ENCODE results near the gene DRG2. TPM values are rescaled to one million over a fixed set of nuclear protein-coding genes. Genes with fewer than 3 reads are reported as not detected.

The DRG2 gene
- total RNA-seq, 1 experiment from 2014 or later, result 42.7 TPM

- no TSS peak for BruUV-seq (replicated peaks)
- peak within 1 kb of the TSS; percentile 21 for H3K27ac ChIP-seq (ENCODE audit: low read depth, low read length, poor library complexity, severe bottlenecking)
- CTCF ChIA-PET, result no interaction called here
Observed at GRCh38 chr17:18108401-18109312, 20.9 kb downstream of the DRG2 start, which contains the start of gene MYO15A. MYO15A (plus strand) TSS chr17:18108756; CDS start chr17:18118801, 10,045 bp downstream.

GRCh38 chr17:18109935-18110485 is 22.3 kb downstream of the DRG2 start:
- H3K27ac ChIP-seq (ENCODE audit: low read depth, low read length, poor library complexity, severe bottlenecking), result no peak overlapping the region
- BruUV-seq (replicated peaks), result no TSS peak
- H3K36me3 ChIP-seq (ENCODE audit: insufficient read depth, low read length, poor library complexity, severe bottlenecking), result peaks cover 2% of the 10 kb centered on the region
- TF ChIP-seq CTCF (conservative IDR thresholded peaks at IDR 0.05; ENCODE audit: low read depth, low read length) (no peak), EZH2 (IDR thresholded peaks at IDR 0.05; ENCODE audit: borderline replicate concordance, low read depth, low read length, poor library complexity, severe bottlenecking) (no peak)
- DNase-seq (ENCODE audit: low spot score), result no peak
- no peaks in the 10 kb centered on the region for H3K9me3 ChIP-seq (ENCODE audit: low read depth, low read length, poor library complexity, severe bottlenecking)
- POLR2A ChIA-PET (ENCODE audit: low non-redundant PET), result no interaction called here
- no peaks in the 10 kb centered on the region for H3K27me3 ChIP-seq (replicated peaks; ENCODE audit: insufficient read depth, low read depth, low read length, poor library complexity)
- CTCF ChIA-PET, result no interaction called here
- H3K4me1 ChIP-seq (ENCODE audit: insufficient read depth, low read length, poor library complexity, severe bottlenecking), result peaks cover 12% of the 10 kb centered on the region
- H3K4me3 ChIP-seq (ENCODE audit: low read depth, low read length, poor library complexity, severe bottlenecking), result no peak overlapping the region
- intact Hi-C loops (cut with micrococcal nuclease; ENCODE audit: unreplicated experiment), result no loop called here

More at GRCh38 chr17:18108401-18109312, 20.9 kb downstream of the DRG2 start, which contains the start of gene MYO15A:
- Histone ChIP-seq H3K9me3 (ENCODE audit: low read depth, low read length, poor library complexity, severe bottlenecking) (no peaks in the 10 kb centered on the region), H3K4me1 (ENCODE audit: insufficient read depth, low read length, poor library complexity, severe bottlenecking) (peaks cover 12% of the 10 kb centered on the region), H3K36me3 (ENCODE audit: insufficient read depth, low read length, poor library complexity, severe bottlenecking) (peaks cover 2% of the 10 kb centered on the region), H3K27me3 (replicated peaks; ENCODE audit: insufficient read depth, low read depth, low read length, poor library complexity) (no peaks in the 10 kb centered on the region), H3K4me3 (ENCODE audit: low read depth, low read length, poor library complexity, severe bottlenecking) (no peak within 1 kb of the TSS)
- intact Hi-C loops (cut with micrococcal nuclease; ENCODE audit: unreplicated experiment), result no loop called here
- POLR2A ChIA-PET (ENCODE audit: low non-redundant PET), result no interaction called here
- no peak for TF ChIP-seq EZH2 (IDR thresholded peaks at IDR 0.05; ENCODE audit: borderline replicate concordance, low read depth, low read length, poor library complexity, severe bottlenecking)
- no peak for TF ChIP-seq CTCF (conservative IDR thresholded peaks at IDR 0.05; ENCODE audit: low read depth, low read length)
- peak; percentile 55 for DNase-seq (ENCODE audit: low spot score)

- H3K27ac ChIP-seq (ENCODE audit: low read depth, low read length, poor library complexity, severe bottlenecking), result no peak overlapping the region
- BruUV-seq (replicated peaks), result no TSS peak
- H3K27me3 ChIP-seq (replicated peaks; ENCODE audit: insufficient read depth, low read depth, low read length, poor library complexity), result no peaks in the 10 kb centered on the region
- no peak overlapping the region for H3K4me3 ChIP-seq (ENCODE audit: low read depth, low read length, poor library complexity, severe bottlenecking)
- H3K4me1 ChIP-seq (ENCODE audit: insufficient read depth, low read length, poor library complexity, severe bottlenecking), result peaks cover 12% of the 10 kb centered on the region
- intact Hi-C loops (cut with micrococcal nuclease; ENCODE audit: unreplicated experiment), result no loop called here
- no peaks in the 10 kb centered on the region for H3K9me3 ChIP-seq (ENCODE audit: low read depth, low read length, poor library complexity, severe bottlenecking)
- peaks cover 2% of the 10 kb centered on the region for H3K36me3 ChIP-seq (ENCODE audit: insufficient read depth, low read length, poor library complexity, severe bottlenecking)
- no peak for DNase-seq (ENCODE audit: low spot score)
- ChIA-PET POLR2A (ENCODE audit: low non-redundant PET) (no interaction called here), CTCF (no interaction called here)
- no peak for TF ChIP-seq CTCF (conservative IDR thresholded peaks at IDR 0.05; ENCODE audit: low read depth, low read length)
- TF ChIP-seq EZH2 (IDR thresholded peaks at IDR 0.05; ENCODE audit: borderline replicate concordance, low read depth, low read length, poor library complexity, severe bottlenecking), result no peak
Observed at GRCh38 chr17:18110636-18111145, 22.9 kb downstream of the DRG2 start.

All from A673 (cell line).